ENCODE results near the gene EIPR1. TPM values are rescaled to one million over a fixed set of nuclear protein-coding genes. Genes with fewer than 3 reads are reported as not detected.
"Not testable (repeated sequence)": the region's sequence is repeated elsewhere in the genome, so short reads cannot be mapped to it uniquely, and the experiment has no call there.

The EIPR1 gene
- total RNA-seq, 1 donor from 2014 or later = 46.4 TPM

DNA sequence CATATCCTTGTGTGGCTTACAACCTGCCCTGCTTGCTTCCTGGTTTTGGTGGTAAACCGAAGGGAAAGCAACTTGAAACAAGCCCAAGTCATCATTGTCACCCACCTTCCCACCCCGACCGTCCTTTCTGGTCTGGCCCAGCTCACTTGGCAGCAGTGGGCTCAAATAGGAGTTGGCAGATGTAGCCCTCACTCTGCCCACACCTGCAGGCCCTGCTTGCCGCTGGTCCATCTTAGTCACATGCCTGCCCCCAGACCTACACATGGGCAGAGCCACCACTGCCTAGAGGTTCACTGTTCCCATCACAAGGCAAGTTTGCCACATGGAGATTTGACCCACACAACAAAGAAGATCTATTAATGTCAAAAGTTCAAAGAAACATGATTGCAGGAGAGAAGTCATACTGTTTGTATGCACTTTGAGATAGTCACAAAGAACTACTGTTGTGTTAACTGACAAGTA, 9.3 kb downstream of the EIPR1 start:
- no peaks in the 10 kb centered on the region for H3K9me3 Mint-ChIP-seq

DNA sequence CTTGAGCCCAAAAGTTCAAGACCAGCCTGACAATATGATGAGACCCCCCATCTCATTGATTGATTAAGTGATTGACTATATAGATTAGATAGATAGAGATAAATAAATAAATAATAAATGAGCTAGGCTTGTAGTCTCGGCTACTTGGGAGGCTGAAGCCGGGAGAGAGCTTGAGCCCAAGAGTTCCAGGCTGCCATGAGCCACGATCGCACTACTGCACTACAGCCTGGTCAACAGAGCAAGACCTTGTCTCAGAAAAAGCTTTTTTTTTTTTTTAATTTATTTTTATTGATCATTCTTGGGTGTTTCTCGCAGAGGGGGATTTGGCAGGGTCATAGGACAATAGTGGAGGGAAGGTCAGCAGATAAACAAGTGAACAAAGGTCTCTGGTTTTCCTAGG, 12.4 kb downstream of the EIPR1 start:
- Mint-ChIP-seq H3K9me3 (no peaks in the 10 kb centered on the region), H3K36me3 (ENCODE audit: low read depth) (peaks cover 7% of the 10 kb centered on the region), H3K4me1 (ENCODE audit: low read depth) (peaks cover 14% of the 10 kb centered on the region), H3K4me3 (ENCODE audit: low read depth) (no peak overlapping the region), H3K27ac (no peak overlapping the region), H3K27me3 (ENCODE audit: low read depth) (no peaks in the 10 kb centered on the region)
- DNase-seq (ENCODE audit: low spot score) = no peak
- intact Hi-C loops (cut with micrococcal nuclease) = no loop called here

More for the DNA sequence above, 9.3 kb downstream of the EIPR1 start:
- peaks cover 7% of the 10 kb centered on the region for H3K36me3 Mint-ChIP-seq (ENCODE audit: low read depth)
- intact Hi-C loops (cut with micrococcal nuclease) = no loop called here
- no peaks in the 10 kb centered on the region for H3K27me3 Mint-ChIP-seq (ENCODE audit: low read depth)
- no peak for DNase-seq (ENCODE audit: low spot score)
- H3K27ac Mint-ChIP-seq = no peak overlapping the region
- no peak overlapping the region for H3K4me3 Mint-ChIP-seq (ENCODE audit: low read depth)
- peaks cover 8% of the 10 kb centered on the region for H3K4me1 Mint-ChIP-seq (ENCODE audit: low read depth)

- no peak overlapping the region for H3K27ac Mint-ChIP-seq
Measured at GRCh38 chr2:3361518-3362389, 15.9 kb downstream of the EIPR1 start.

DNA sequence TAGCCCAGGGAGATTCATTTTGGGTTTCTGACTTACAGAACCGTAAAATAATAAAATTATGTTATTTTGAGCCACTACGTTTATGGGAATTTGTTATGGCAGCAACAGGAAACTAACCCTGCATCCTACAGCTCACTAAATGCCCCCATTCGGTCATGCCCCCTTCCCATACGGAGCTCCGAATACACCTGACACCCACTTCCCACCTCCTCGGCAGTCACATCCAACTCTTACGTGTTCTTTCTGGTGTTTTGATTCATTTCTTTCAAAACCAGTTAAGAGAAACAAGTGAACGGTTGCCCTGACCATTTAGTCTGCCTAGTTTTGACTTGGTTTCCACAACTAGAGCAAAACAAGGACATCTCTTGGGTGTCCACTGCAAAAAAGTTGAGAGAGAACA, 19.7 kb downstream of the EIPR1 start:
- Mint-ChIP-seq H3K36me3 (ENCODE audit: low read depth) (peaks cover 22% of the 10 kb centered on the region), H3K4me1 (ENCODE audit: low read depth) (peaks cover 9% of the 10 kb centered on the region), H3K4me3 (ENCODE audit: low read depth) (no peak overlapping the region), H3K27ac (no peak overlapping the region), H3K27me3 (ENCODE audit: low read depth) (no peaks in the 10 kb centered on the region), H3K9me3 (peaks cover 9% of the 10 kb centered on the region)
- no peak for DNase-seq (ENCODE audit: low spot score)
- intact Hi-C loops (cut with micrococcal nuclease) = no loop called here

More at GRCh38 chr2:3361518-3362389, 15.9 kb downstream of the EIPR1 start:
- Mint-ChIP-seq H3K4me1 (ENCODE audit: low read depth) (peaks cover 14% of the 10 kb centered on the region), H3K9me3 (no peaks in the 10 kb centered on the region), H3K36me3 (ENCODE audit: low read depth) (peaks cover 4% of the 10 kb centered on the region), H3K27me3 (ENCODE audit: low read depth) (no peaks in the 10 kb centered on the region), H3K4me3 (ENCODE audit: low read depth) (no peak overlapping the region)
- no peak for DNase-seq (ENCODE audit: low spot score)
- intact Hi-C loops (cut with micrococcal nuclease) = no loop called here

GRCh38 chr2:3357446-3357845, 20.2 kb downstream of the EIPR1 start:
- DNase-seq (ENCODE audit: low spot score); intact Hi-C loops (cut with micrococcal nuclease); H3K4me3 Mint-ChIP-seq (ENCODE audit: low read depth); H3K27ac Mint-ChIP-seq; H3K27me3 Mint-ChIP-seq (ENCODE audit: low read depth); H3K4me1 Mint-ChIP-seq (ENCODE audit: low read depth): not testable (repeated sequence)
- Mint-ChIP-seq H3K9me3 (peaks cover 11% of the 10 kb centered on the region), H3K36me3 (ENCODE audit: low read depth) (peaks cover 27% of the 10 kb centered on the region)

- Mint-ChIP-seq H3K27me3 (ENCODE audit: low read depth) (no peaks in the 10 kb centered on the region), H3K27ac (no peak overlapping the region), H3K36me3 (ENCODE audit: low read depth) (peaks cover 32% of the 10 kb centered on the region), H3K4me3 (ENCODE audit: low read depth) (no peak overlapping the region), H3K9me3 (peaks cover 14% of the 10 kb centered on the region), H3K4me1 (ENCODE audit: low read depth) (peaks cover 4% of the 10 kb centered on the region)
- intact Hi-C loops (cut with micrococcal nuclease) = no loop called here
- DNase-seq (ENCODE audit: low spot score) = no peak
Measured at GRCh38 chr2:3356799-3357198, 20.8 kb downstream of the EIPR1 start.

DNA sequence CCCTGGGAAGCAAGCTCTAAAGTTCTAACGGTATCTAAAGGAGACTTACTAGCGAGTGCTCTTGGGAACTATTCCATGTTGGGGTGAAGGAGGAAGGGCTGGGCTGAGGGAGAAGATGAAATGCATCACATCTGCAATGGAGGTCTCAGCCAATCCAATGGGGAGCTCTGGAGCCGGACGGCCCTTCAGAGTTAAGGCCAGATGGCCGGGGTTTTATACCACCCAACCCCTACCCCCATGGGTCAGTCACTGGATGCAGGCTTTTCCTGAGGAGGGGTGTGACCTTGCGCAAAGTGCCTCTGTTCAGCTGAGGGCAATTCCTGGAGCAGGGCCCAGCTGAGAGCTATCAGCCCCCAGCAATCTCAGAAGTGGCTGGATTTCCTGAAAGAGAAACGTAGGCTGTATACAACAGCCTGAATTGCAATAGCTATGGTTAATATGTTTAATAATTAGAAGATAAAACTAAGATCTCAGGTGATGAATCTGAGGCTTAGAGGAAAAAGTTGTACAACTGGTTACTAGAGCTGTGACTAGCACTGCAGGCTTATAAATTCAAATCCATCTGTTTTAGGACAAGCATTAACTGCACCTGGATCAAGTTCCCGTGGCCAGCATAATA, 21.6 kb downstream of the EIPR1 start:
- DNase-seq (ENCODE audit: low spot score) = no peak
- Mint-ChIP-seq H3K4me1 (ENCODE audit: low read depth) (peaks cover 4% of the 10 kb centered on the region), H3K9me3 (peaks cover 20% of the 10 kb centered on the region), H3K27ac (no peak overlapping the region), H3K4me3 (ENCODE audit: low read depth) (no peak overlapping the region), H3K27me3 (ENCODE audit: low read depth) (no peaks in the 10 kb centered on the region), H3K36me3 (ENCODE audit: low read depth) (peaks cover 39% of the 10 kb centered on the region)
- intact Hi-C loops (cut with micrococcal nuclease) = no loop called here

GRCh38 chr2:3354986-3355385, 22.6 kb downstream of the EIPR1 start:
- peaks cover 50% of the 10 kb centered on the region for H3K36me3 Mint-ChIP-seq (ENCODE audit: low read depth)

GRCh38 chr2:3349211-3349693, 28.4 kb downstream of the EIPR1 start:
- H3K27ac Mint-ChIP-seq = no peak overlapping the region
- H3K9me3 Mint-ChIP-seq = peaks cover 30% of the 10 kb centered on the region
- no peak overlapping the region for H3K4me3 Mint-ChIP-seq (ENCODE audit: low read depth)
- DNase-seq (ENCODE audit: low spot score) = no peak
- no peaks in the 10 kb centered on the region for H3K4me1 Mint-ChIP-seq (ENCODE audit: low read depth)
- intact Hi-C loops (cut with micrococcal nuclease) = no loop called here
- H3K27me3 Mint-ChIP-seq (ENCODE audit: low read depth) = no peaks in the 10 kb centered on the region
- peaks cover 74% of the 10 kb centered on the region for H3K36me3 Mint-ChIP-seq (ENCODE audit: low read depth)

More at GRCh38 chr2:3354986-3355385, 22.6 kb downstream of the EIPR1 start:
- Mint-ChIP-seq H3K27me3 (ENCODE audit: low read depth) (no peaks in the 10 kb centered on the region), H3K9me3 (peaks cover 28% of the 10 kb centered on the region), H3K27ac (no peak overlapping the region), H3K4me1 (ENCODE audit: low read depth) (peaks cover 4% of the 10 kb centered on the region), H3K4me3 (ENCODE audit: low read depth) (no peak overlapping the region)
- intact Hi-C loops (cut with micrococcal nuclease) = no loop called here
- DNase-seq (ENCODE audit: low spot score) = no peak

DNA sequence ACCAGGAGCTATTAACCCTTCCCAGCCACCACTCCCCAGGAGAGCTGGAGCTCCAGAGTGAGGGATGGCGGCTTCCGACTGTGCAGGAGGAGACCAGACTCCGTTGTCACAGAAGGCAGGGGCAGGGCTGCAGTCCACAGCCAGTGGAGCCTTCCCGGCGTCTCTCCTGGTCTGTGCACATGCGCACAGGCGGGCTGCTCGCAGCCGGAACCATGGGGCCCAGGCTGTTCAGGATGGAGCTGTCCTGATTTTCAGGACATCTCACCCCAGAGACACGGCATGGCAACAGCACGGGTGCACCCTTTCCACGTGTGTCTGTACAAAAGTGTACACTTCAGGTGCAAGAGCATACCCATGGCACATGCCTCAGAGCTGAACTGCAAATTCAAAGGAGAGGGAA, 28.9 kb downstream of the EIPR1 start:
- no peak overlapping the region for H3K27ac Mint-ChIP-seq

DNA sequence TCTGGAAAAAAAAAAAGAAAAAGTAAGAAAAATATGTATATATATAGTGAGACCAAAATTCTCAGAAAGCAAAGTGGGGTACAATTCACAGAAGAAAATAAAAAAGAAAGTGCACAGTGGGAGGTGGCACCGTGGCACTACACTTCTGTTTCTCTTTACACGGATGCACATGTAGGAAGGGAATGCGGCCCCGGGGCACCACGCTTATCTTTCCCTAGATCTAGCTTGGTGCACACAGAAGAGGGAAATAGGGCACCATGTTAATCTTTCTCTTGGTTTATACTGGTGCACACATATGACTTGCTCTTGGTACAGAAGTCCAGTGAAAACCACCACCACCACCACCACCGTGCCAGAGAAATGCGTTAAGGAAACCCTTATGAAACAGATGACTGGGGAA, 32.0 kb downstream of the EIPR1 start:
- Mint-ChIP-seq H3K4me1 (ENCODE audit: low read depth) (no peaks in the 10 kb centered on the region), H3K36me3 (ENCODE audit: low read depth) (peaks cover 39% of the 10 kb centered on the region), H3K9me3 (peaks cover 8% of the 10 kb centered on the region), H3K27ac (no peak overlapping the region), H3K27me3 (ENCODE audit: low read depth) (no peaks in the 10 kb centered on the region), H3K4me3 (ENCODE audit: low read depth) (no peak overlapping the region)
- DNase-seq (ENCODE audit: low spot score) = no peak
- intact Hi-C loops (cut with micrococcal nuclease) = no loop called here

More for the DNA sequence above, 28.9 kb downstream of the EIPR1 start:
- no peaks in the 10 kb centered on the region for H3K27me3 Mint-ChIP-seq (ENCODE audit: low read depth)
- intact Hi-C loops (cut with micrococcal nuclease) = no loop called here
- peaks cover 69% of the 10 kb centered on the region for H3K36me3 Mint-ChIP-seq (ENCODE audit: low read depth)
- H3K9me3 Mint-ChIP-seq = peaks cover 26% of the 10 kb centered on the region
- no peak for DNase-seq (ENCODE audit: low spot score)
- no peak overlapping the region for H3K4me3 Mint-ChIP-seq (ENCODE audit: low read depth)
- H3K4me1 Mint-ChIP-seq (ENCODE audit: low read depth) = no peaks in the 10 kb centered on the region

GRCh38 chr2:3344897-3345296, 32.7 kb downstream of the EIPR1 start:
- Mint-ChIP-seq H3K27me3 (ENCODE audit: low read depth) (no peaks in the 10 kb centered on the region), H3K4me3 (ENCODE audit: low read depth) (no peak overlapping the region), H3K27ac (no peak overlapping the region), H3K4me1 (ENCODE audit: low read depth) (no peaks in the 10 kb centered on the region), H3K36me3 (ENCODE audit: low read depth) (peaks cover 32% of the 10 kb centered on the region), H3K9me3 (peaks cover under 1% of the 10 kb centered on the region)
- no peak for DNase-seq (ENCODE audit: low spot score)
- intact Hi-C loops (cut with micrococcal nuclease) = no loop called here

GRCh38 chr2:3343012-3343411, 34.6 kb downstream of the EIPR1 start:
- H3K9me3 Mint-ChIP-seq = no peaks in the 10 kb centered on the region
- no peak overlapping the region for H3K4me3 Mint-ChIP-seq (ENCODE audit: low read depth)
- H3K4me1 Mint-ChIP-seq (ENCODE audit: low read depth) = no peaks in the 10 kb centered on the region

More at GRCh38 chr2:3343012-3343411, 34.6 kb downstream of the EIPR1 start:
- Mint-ChIP-seq H3K36me3 (ENCODE audit: low read depth) (peaks cover 19% of the 10 kb centered on the region), H3K27me3 (ENCODE audit: low read depth) (no peaks in the 10 kb centered on the region), H3K27ac (no peak overlapping the region)
- no peak for DNase-seq (ENCODE audit: low spot score)
- intact Hi-C loops (cut with micrococcal nuclease) = no loop called here

All from activated T-helper 2 cell treated with anti-CD3 and anti-CD28 coated beads, Interferon-gamma antibody, Interleukin-2, Interleukin-4, amounts not matched to agents 10 μg/mL and 5 μg/mL and 100 μg/mL, durations not matched to agents 14 hours and 24 hours and 36 hours (primary cell).